Measurements from ENCODE around the gene ENKUR.

- no peak for TF ChIP-seq POLR2A (IDR thresholded peaks at IDR 0.05; ENCODE audit: low read depth, low read length)
- TF ChIP-seq POLR2AphosphoS5 (IDR thresholded peaks at IDR 0.05; ENCODE audit: low read depth, low read length), result no peak
- TF ChIP-seq TAF1 (IDR thresholded peaks at IDR 0.05; ENCODE audit: borderline replicate concordance, low read depth, low read length), result no peak
Measured at GRCh38 chr10:24938525-24938924, 77.4 kb downstream of the ENKUR start.

All from GM12892 (cell line).